Measurements from ENCODE around the gene PUS1.

The PUS1 gene

DNA sequence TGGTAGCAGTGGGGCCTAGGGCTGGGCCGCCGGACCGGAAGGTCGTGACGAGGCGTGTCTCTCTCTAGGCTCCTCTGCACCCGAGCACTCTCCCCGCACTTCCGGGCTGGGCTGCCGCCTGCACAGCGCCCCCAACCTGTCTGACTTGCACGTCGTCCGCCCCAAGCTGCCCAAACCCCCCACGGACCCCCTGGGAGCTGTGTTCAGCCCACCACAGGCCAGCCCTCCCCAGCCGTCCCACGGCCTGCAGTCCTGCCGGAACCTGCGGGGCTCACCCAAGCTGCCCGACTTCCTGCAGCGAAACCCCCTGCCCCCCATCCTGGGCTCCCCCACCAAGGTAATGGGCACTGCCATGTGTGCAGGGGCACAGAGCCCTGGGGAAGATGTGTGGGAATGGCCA is 13.3 kb upstream of the PUS1 start:
- DNase-seq (ENCODE audit: low spot score) = no peak

DNA sequence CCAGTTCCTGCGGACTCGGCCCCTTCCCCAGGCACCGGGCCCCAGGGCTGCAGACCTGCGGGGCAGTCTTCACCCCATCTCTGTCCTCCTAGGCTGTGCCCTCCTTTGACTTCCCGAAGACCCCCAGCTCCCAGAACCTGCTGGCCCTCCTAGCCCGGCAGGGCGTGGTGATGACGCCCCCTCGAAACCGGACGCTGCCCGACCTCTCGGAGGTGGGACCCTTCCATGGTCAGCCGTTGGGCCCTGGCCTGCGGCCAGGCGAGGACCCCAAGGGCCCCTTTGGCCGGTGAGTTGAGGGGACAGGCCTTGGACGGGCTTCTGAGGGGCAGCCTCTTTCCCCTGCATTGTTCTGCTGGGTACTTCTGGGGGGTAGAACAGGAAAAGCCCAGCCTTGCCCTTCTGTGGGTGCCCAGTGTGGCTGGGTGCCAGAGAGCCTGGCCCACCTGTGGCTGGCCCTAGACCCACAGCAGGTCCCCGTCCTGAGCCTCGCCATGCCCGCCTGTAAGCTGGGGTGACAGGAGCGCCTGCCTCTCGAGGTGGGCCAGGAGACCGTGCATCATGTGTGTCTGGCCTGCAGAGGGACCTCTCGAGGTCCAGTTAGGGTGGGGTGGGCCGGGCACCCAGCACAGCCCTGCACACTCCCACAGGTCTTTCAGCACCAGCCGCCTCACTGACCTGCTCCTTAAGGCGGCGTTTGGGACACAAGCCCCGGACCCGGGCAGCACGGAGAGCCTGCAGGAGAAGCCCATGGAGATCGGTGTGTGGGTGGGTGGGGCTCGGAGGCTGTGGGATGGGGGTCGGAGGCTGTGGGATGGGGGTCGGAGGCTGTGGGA is 12.6 kb upstream of the PUS1 start:
- DNase-seq (ENCODE audit: low spot score) = no peak

DNA sequence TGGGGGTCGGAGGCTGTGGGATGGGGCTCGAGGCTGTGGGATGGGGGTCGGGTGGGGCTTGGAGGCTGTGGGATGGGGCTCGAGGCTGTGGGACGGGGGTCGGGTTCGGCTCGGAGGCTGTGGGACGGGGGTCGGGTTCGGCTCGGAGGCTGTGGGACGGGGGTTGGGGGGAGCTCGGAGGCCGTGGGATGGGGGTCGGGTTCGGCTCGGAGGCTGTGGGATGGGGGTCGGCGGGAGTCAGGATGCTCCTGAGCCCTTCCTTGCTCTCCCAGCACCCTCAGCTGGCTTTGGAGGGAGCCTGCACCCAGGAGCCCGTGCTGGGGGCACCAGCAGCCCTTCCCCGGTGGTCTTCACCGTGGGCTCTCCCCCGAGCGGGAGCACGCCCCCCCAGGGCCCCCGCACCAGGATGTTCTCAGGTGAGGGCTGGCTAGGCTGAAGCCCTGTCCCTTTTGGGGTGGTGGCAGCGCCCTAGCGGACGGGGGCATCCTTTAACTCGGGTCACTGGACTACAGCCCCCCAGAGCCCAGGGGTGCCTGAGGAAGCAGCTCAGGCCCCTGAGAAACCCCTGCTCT is 11.9 kb upstream of the PUS1 start:
- DNase-seq (ENCODE audit: low spot score) = no peak

DNA sequence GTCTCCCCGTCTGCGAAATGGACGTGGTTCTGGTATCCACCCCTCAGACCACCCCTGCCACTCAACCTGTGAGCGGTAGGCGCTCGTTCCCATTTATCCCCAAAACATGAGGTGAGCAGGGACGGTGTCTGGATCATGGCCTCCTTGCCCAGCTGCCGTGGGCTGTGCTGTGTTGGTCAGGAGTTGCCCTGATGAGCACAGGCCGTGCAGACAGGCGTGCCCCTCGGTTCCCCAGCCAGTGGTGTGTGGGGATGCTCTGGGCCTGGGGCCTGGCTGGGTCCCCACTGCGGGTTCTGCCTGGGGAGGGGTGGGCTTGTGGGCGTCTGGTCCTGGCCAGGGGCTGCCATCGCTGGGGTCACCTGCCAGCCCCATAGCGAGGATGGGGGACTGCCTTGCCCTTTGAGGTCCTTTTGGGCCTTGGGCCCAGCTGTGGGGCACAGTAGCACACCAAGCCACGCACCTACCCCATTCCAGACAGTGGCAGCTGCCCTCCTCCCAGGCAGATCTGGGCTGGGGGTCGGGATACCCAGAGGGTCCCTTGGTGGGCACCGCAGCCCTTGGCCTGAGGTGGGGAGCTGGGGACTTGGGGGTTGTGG is 11.3 kb upstream of the PUS1 start:
- no peak for DNase-seq (ENCODE audit: low spot score)

DNA sequence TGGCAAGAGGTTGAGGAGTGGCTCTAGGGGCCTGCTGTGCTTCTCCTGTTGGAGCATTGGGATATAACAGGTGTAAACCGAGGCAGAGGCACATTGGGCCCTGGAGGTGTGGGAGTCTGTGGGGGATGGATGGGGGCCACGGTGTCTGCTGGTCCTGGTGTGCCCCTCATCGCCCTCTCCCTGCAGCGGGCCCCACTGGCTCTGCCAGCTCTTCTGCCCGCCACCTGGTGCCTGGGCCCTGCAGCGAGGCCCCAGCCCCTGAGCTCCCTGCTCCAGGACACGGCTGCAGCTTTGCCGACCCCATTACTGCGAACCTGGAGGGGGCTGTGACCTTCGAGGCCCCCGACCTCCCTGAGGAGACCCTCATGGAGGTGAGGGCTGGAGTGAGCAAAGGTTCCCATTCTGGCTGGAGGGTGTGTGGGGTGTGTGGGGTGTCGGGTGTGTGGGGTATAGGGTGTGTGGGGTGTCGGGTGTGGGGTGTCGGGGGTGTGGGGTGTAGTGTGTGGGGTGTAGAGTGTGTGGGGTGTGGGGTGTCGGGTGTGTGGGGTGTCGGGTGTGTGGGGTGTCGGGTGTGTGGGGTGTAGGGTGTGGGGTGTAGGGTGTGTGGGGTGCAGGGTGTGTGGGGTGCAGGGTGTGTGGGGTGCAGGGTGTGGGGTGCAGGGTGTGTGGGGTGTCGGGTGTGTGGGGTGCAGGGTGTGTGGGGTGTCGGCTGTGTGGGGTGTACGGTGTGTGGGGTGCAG is 10.6 kb upstream of the PUS1 start:
- DNase-seq (ENCODE audit: low spot score) = no peak

DNA sequence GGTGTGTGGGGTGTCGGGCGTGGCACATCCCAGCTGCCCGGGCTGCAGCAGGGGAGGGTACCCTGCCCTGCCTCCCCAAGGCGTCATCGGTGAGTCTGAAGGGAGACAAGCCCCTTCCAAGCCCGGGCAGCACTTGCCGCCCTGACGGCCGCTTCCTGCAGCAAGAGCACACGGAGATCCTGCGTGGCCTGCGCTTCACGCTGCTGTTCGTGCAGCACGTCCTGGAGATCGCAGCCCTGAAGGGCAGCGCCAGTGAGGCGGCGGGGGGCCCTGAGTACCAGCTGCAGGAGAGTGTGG is 10.1 kb upstream of the PUS1 start:
- no peak for DNase-seq (ENCODE audit: low spot score)

DNA sequence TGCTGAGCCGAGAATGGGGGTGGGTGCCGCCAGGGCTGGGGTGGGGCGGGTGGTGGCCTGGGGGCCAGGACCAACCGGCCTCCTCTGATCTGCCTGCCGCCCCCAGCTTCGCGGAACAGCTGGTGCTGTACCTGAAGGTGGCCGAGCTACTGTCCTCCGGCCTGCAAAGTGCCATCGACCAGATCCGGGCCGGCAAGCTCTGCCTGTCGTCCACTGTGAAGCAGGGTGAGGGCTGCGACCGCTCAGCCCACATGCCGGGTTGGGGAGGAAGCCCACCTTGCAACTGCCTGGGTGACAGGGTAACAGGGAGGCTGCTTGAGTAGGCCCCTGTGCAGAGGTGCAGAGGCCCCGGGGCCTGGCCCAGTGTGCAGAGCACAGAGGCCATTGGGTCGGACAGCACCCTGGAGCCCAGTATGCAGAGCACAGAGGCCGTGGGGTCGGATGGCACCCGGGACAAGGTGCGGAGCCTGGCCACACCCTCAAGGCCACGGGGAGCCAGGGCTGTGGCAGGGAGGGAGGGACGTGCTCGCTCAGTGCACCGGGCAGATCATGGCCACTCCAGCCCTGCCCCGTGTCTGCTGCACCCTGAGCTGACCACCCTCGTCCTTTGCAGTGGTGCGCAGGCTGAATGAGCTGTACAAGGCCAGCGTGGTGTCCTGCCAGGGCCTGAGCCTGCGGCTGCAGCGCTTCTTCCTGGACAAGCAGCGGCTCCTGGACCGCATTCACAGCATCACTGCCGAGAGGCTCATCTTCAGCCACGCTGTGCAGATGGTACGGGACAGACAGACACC is 9.5 kb upstream of the PUS1 start:
- DNase-seq (ENCODE audit: low spot score) = no peak

DNA sequence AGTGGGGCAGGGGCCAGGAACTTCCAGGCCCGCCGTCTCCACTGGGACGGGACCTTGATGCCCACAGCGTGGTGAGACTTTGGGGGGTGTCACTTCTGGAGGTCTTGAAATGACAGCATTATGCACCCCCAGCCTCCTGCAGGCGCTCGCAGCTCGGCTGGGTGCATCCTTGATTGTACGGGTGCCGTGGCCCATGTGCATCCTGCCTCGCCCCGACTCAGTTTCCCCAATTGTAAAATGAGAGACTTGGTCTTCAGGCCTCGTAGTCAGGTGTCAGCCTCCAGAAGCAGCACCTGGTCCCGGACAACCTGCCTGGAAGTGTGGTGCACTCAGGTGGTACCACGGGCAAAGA is 8.9 kb upstream of the PUS1 start:
- no peak for DNase-seq (ENCODE audit: low spot score)

DNA sequence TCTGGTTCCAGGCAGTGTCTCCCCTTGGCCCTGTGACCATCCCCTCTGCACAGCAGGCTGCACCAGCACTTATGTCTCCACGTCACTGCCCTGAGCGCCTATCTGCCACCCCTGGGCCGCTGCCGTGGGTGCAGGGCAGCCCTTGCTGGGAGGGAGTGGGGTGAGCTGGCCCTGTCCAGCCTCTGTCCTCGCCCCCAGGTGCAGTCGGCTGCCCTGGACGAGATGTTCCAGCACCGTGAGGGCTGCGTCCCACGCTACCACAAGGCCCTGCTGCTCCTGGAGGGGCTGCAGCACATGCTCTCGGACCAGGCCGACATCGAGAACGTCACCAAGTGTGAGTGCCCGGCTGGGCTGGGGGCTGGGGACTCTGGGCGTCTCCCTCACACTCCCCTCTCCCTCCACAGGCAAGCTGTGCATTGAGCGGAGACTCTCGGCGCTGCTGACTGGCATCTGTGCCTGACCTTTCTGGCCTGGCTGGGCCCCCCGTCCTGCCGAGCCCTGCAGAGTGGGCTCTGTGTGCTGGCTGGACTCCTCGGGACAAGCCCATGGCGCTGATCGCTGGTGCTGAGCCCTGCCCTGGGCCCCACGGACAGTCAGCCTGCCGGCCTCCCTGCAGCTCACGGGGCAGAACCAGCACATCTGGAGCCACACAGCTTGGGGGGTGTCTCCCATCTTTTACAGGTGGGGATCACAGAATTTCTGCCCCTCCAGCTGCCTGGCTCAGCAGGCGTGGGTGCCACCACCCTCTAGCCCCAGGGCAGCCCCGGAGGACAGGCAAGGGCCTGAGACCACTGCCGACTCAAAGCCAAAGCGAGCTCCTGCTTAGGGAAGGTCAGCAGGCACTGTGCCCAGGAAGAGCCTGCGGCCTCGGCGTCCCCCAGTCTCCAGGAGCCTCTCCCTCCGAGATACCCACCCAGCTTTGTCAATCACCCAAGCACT is 7.9 kb upstream of the PUS1 start:
- DNase-seq (ENCODE audit: low spot score) = no peak

DNA sequence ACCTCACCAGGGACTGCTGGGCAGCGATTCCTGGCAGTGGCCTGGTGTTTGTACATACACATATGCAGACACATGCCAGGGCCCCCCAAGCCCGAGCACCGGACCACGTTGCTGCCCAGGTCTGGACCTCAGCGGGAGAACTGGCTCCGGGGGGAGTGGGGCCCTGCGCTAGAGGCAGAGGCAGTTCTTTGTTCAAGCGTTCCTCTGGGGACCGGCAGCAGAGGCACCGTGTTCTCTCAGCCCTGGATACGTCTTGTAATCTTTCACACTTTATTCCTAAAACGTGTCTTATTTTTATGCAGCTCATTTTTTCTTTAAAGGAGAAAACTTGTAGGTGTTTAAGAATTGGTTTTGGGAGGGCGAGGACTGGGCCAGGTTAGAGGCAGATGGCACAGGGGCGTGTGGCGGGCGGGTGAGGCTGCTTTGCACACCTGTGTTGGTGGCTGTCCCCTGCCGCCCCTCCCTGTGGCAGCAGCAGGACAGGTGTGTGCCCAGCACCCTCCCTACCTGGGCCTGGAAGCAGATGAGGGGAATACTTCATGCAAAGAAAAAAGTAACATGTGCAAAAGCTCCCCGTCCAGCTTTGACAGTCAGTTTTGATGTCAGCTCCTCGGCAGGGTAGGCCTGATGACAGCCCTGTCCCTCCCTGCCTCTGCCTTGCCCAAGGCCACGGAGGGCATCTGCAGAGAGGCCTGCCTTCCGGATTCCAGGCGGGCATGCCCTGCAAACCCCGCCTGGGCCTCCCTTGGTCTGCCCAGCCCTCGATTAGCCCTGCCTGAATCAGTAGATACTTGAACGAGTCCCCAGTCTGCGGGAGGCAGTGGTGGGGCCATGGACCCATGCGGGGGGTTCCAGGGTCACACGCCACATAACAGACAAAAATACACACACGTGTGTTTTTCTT is 7.0 kb upstream of the PUS1 start:
- no peak for DNase-seq (ENCODE audit: low spot score)

DNA sequence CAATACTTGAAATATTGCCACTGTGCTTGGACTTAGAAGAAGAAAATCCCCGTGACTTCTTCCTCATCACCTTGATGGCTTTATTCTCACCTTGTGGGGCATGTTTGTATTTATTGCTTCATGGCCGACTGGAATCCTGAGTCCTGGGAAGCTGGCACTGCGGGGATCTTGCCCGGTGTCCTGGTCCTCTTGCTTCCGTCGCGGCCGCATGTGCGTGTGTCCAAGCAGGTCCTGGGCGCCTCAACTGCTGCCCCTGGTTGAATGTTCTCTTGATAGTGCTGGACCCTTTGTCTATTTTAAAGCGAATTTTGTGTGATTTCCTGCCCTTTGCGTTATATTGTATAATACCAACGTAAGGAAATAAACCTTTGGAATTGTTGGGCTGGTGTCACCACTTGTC is 6.3 kb upstream of the PUS1 start:
- no peak for DNase-seq (ENCODE audit: low spot score)

DNA sequence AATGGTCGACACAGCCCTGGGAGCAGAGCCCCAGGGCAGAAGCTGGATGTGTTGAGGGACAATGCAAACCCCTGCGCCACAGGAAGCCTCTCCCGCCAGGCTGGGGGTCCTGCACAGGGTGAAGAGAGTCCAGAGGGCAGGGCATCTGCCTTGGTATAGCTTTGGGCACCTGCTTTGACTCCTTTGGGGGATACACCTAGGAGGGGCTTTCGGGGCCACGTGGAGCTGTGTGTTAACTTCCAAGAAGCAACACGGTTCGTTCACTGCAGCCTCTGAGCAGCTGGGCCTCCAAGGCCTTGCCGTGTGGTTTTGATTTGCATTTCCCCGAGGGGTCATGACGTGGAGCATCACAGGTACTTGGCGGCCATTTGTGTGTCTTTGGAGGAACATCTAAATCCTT is 5.8 kb upstream of the PUS1 start:
- DNase-seq (ENCODE audit: low spot score) = no peak

DNA sequence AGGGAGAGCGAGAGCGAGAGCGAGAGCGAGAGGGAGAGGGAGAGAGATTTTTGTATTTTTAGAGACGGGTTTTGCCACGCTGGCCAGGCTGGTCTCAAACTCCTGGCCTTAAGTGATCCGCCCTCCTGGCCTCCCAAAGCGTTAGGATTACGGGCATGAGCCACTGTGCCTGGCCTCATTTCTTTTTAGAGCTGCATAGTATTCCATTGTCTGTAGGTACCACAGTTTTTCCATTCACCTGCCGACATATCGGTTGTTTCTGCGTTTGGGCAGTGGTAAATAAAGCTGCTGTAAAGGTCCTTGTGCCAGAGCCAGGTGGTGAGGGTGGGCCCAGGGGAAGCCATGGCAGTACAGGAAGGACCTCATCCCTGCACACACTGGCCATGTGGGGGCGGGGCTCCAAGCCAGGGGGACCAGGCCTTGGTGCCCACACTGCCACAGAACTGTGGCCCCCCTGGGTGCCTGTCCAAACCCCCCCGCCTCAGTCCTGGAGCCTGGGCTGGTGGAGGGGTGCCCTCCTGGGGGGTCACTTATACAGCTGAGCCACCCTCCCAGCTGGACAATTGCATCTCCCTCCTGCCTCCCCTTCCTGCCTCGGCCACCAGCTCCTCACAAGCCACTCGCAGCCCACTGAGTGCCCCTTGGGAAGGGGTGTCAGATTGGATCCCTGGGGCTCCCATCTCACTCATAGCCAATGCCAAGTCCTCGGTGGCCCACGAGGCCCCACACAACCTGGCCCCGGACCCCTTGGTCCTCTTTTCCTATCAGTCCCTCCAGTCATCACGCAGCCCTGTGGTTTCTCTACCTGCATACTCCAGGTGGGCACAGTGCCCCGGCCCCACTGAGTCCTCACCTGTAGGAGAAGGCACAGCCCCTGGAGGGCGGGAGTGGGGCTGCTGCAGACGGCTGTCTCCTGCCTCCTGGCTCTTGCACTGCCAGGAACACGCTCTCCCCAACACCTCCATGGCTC is 1.7 kb upstream of the PUS1 start:
- DNase-seq (ENCODE audit: low spot score) = no peak

DNA sequence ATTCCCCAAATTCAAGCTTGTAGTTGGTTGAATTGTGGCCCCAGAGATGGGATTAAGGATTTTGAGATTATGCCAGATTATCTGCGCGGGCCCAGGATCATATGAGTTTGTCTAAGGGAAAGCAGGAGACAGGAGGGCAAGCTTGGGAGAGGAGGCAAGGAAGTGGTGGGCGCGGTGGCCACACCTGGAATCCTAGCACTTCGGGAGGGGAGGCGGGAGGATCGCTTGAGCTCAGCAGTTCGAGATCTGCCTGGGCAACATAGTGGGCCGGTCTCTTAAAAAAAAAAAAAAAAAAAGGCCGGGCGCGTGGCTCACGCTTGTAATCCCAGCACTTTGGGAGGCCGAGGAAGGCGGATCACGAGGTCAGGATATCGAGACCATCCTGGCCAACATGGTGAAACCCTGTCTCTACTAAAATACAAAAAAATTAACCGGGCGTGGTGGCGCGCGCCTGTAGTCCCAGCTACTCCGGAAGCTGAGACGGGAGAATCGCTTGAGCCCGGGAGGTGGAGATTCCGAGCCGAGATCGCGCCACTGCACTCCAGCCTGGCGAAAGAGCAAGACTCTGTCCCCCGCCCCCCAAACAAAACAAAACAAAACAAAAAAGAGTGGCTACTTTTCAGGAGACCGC is 881 bp upstream of the PUS1 start:
- DNase-seq (ENCODE audit: low spot score) = no peak

DNA sequence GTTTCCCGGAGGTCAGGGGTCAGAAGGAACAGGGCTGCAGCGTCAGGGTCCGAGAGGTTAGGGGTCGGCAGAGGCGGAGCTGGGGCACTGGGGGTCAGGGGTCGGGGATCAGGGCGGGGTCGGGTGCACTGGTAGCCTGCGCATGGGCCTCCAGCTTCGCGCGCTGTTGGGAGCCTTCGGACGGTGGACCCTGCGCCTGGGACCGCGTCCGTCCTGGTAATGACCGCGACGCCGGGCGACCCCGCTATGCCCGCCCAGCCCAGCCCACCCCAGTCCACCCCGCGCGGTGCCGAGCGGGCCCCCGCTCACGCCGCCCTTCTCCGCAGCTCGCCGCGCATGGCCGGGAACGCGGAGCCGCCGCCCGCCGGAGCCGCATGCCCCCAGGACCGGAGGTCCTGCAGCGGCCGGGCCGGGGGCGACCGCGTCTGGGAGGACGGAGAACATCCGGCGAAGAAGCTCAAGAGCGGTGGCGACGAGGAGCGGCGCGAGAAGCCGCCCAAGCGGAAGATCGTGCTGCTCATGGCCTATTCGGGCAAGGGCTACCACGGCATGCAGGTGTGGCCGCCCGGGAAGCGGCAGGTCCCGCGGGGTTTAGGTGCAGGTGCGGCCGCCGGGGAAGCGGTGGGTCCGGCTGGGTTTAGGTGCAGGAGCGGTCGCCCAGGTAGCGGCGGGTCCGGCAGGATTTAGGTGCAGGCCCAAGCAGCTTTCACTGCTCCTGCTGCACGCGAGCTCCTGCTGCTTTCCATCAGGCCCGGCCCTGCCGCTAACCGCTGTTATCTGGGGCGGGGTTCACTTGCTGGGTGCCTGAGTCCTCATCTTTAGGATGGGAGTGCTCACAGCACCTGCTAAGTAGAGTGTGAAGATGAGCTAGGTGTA is 743 bp downstream of the PUS1 start:
- DNase-seq (ENCODE audit: low spot score) = no peak

DNA sequence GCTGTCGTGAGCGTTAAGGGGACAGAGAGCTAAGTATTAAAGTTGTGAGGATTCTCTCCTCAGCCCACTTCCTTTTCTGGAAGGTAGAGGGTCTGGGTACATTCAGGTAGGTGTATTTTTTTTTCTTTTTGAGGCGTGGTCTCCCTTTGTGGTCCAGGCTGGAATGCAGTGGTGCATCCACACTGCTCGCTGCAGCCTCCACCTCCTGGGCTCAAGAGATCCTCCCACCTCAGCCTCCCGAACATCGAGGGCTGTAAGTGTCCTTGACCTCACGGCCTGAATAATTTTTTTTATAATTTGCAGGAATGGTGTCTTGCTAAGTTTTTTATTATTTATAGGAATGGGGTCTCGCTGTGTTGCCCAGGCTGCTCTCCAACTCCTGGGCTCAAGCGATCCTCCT is 1.4 kb downstream of the PUS1 start:
- DNase-seq (ENCODE audit: low spot score) = no peak

DNA sequence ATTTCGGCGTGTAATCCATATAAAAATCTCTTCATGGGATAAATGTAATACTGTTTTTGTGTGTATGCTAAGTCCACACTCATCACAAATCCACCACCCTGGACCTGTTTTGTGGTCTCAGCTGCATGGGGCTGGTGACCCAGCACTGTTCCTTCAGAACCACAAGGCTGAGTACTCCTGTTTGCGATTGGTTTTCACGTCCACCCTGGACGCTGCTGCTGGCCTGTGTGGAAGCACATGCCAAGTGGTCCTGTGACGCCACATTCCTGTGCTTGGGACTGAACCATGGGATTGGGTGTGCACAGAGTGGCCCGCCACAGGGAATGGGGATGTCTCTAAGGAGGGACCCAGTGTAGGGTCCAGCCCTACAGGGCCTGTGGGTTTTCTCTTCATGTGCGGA is 4.3 kb downstream of the PUS1 start:
- no peak for DNase-seq (ENCODE audit: low spot score)

DNA sequence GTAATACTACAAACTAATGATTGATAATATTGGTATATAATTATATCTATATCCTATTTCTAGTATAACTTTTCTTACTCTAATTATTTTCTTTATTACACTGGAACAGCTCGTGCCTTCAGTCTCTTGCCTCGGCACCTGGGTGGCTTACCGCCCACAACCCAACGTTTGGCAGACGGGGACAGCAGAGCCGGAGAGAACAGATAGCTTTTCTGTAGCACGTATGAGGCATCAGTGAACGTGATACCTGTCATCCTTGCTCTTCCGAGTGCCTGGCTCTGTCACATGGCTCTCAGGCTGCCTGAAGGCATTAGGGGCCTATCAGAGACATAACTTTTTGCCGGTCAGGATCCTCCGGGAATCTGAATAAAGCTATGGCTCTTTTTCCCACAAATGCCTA is 5.5 kb downstream of the PUS1 start:
- DNase-seq (ENCODE audit: low spot score) = no peak
